CD8-positive, alpha-beta memory T cell (primary cell): Measurements from ENCODE around the gene MSMP. TPM values are rescaled to one million over a fixed set of nuclear protein-coding genes. Genes with fewer than 3 reads are reported as not detected.

Experiments
- CTCF ChIA-PET: fragments of 350-600 bp; sonication (Branson Sonifier 250); formaldehyde crosslinking; loops from one replicate; lab custom pipeline; 2021; ENCODE audit warnings: antibody characterized with exemption; lab: Charles Lee
- POLR2A ChIA-PET: fragments of 350-600 bp; sonication (Branson Sonifier 250); formaldehyde crosslinking; loops from one replicate; lab custom pipeline; 2021; ENCODE audit warnings: antibody characterized with exemption; lab: Charles Lee
- DNase-seq, 5 donors: peaks; one replicate each; pipeline versions ENCODE4 v3.0.0 to v3.0.0-alpha.2; 2020 to 2022; ENCODE audit warnings: mixed read lengths in 1 of 5
- H3K27ac ChIP-seq: one replicate; pipeline ENCODE4 v1.7.0; 2013; ENCODE audit warnings: low read depth, mild to moderate bottlenecking, low read length, moderate library complexity
- H3K27me3 ChIP-seq: 2 replicates; pipeline ENCODE4 v1.7.0; 2013; ENCODE audit warnings: low read length, mild to moderate bottlenecking; ENCODE audit not compliant: insufficient read depth, poor library complexity, severe bottlenecking
- H3K36me3 ChIP-seq: 2 replicates; pipeline ENCODE4 v1.7.0; 2013; ENCODE audit warnings: mild to moderate bottlenecking, low read length, moderate library complexity; ENCODE audit not compliant: insufficient read depth
- H3K4me1 ChIP-seq: 2 replicates; pipeline ENCODE4 v1.7.0; 2013; ENCODE audit warnings: mild to moderate bottlenecking, low read length, moderate library complexity; ENCODE audit not compliant: insufficient read depth
- H3K4me3 ChIP-seq: 2 replicates; pipeline ENCODE4 v1.7.0; 2013; ENCODE audit warnings: mild to moderate bottlenecking, low read length
- H3K9me3 ChIP-seq: 2 replicates; pipeline ENCODE4 v1.7.0; 2013; ENCODE audit warnings: mild to moderate bottlenecking, low read length
- H3K27ac Mint-ChIP-seq, 8 donors: one replicate each; pipeline ENCODE4 v1.8.0; 2020 to 2021; ENCODE audit warnings: mixed read lengths in 8 of 8, mild to moderate bottlenecking in 6 of 8, inconsistent platforms in 3 of 8, moderate library complexity in 3 of 8
- H3K27me3 Mint-ChIP-seq, 2 donors: one replicate each; pipeline ENCODE4 v1.8.0; 2020 to 2021; ENCODE audit warnings: mixed read lengths in 2 of 2, mild to moderate bottlenecking in 1 of 2, moderate library complexity in 1 of 2
- H3K36me3 Mint-ChIP-seq, 3 donors: one replicate each; pipeline ENCODE4 v1.8.0; 2020 to 2021; ENCODE audit warnings: mixed read lengths in 3 of 3, inconsistent platforms in 1 of 3, mild to moderate bottlenecking in 1 of 3
- H3K4me1 Mint-ChIP-seq, 3 donors: one replicate each; pipeline ENCODE4 v1.8.0; 2020 to 2021; ENCODE audit warnings: mixed read lengths in 3 of 3, inconsistent platforms in 1 of 3, mild to moderate bottlenecking in 1 of 3
- H3K4me3 Mint-ChIP-seq, 7 donors: one replicate each; pipeline ENCODE4 v1.8.0; 2020 to 2021; ENCODE audit warnings: mixed read lengths in 7 of 7, mild to moderate bottlenecking in 6 of 7, moderate library complexity in 4 of 7, inconsistent platforms in 2 of 7
- H3K9me3 Mint-ChIP-seq, 5 donors: one replicate each; pipeline ENCODE4 v1.8.0; 2020 to 2022; ENCODE audit warnings: mixed read lengths in 5 of 5, mild to moderate bottlenecking in 3 of 5, moderate library complexity in 2 of 5, inconsistent platforms in 1 of 5
- polyA plus RNA-seq: library from polyadenylated mRNA; unstranded; fragments of 300-500 nt; fragmentation: Illumina TruSeq; gene quantifications from one replicate; pipeline ENCODE4 v1.2.3, GENCODE V29; 2021
- total RNA-seq, 2 experiments: library from RNA; stranded (reverse); gene quantifications; one replicate each; pipeline ENCODE4 v1.2.3, GENCODE V29; 2021

Gene MSMP
- total and polyA plus RNA-seq, 3 experiments from 2014 or later, result 0.51 to 0.63 TPM; not detected in 1

DNA sequence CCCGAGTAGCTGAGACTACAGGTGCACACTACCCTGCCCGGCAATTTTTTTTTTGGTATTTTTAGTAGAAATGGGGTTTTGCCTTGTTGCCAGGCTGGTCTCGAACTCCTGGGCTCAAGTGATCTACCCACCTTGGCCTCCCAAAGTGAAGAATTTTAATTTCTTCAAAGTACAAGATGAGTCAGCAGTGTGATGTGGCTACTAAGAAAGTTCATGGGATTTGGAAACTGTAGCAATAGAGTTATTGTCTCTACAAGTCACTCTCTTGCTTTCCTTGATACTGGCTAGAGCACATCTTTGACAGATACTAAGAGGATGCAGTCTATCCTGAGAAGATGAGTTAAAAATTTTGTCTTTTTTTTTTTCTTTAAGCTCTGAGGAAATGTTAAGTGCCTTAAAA lies 20.0 kb downstream of the MSMP start:
- Mint-ChIP-seq H3K4me3 (no peak overlapping the region), H3K27me3 (no peaks in the 10 kb centered on the region), H3K4me1 (peaks cover 20 to 27% (median 22%) of the 10 kb centered on the region in 3 donors), H3K36me3 (peaks cover 4 to 53% (median 18%) of the 10 kb centered on the region in 3 donors), H3K27ac (peak overlapping the region in 4 of 8 donors; percentile 15 to 58 (median 37)), H3K9me3 (no peaks in the 10 kb centered on the region)
- no peak overlapping the region for H3K27ac ChIP-seq
- no peak for DNase-seq
- ChIA-PET POLR2A (interaction anchor here (0.6 to 1.1 kb wide), 3 partner anchors 11 to 30 kb away, joined by 3 to 6 read pairs (median 5); partner anchors contain the start of genes GBA2 and RGP1), CTCF (interaction anchor here (0.6 to 5.5 kb wide), 8 partner anchors 10 to 123 kb away, joined by 3 to 68 read pairs (median 8); partner anchors contain the start of genes CCDC107, GBA2, RGP1 and RMRP)
- no peaks in the 10 kb centered on the region for H3K9me3 ChIP-seq
- no peak overlapping the region for H3K4me3 ChIP-seq
- H3K36me3 ChIP-seq, result peaks cover 31% of the 10 kb centered on the region
- H3K4me1 ChIP-seq, result peaks cover 45% of the 10 kb centered on the region
- no peaks in the 10 kb centered on the region for H3K27me3 ChIP-seq

GRCh38 chr9:35732800-35733541 lies 21.1 kb downstream of the MSMP start:
- Mint-ChIP-seq H3K4me3 (peak overlapping the region in 4 of 7 donors; percentile 87 to 96 (median 94)), H3K27me3 (no peaks in the 10 kb centered on the region), H3K27ac (peak overlapping the region in 7 of 8 donors; percentile 92 to 98 (median 95)), H3K4me1 (peaks cover 20 to 27% (median 22%) of the 10 kb centered on the region in 3 donors), H3K9me3 (no peaks in the 10 kb centered on the region), H3K36me3 (peaks cover 4 to 42% (median 13%) of the 10 kb centered on the region in 3 donors)
- H3K27ac ChIP-seq, result peak overlapping the region; percentile 92
- H3K36me3 ChIP-seq, result peaks cover 21% of the 10 kb centered on the region
- DNase-seq, result peak in 1 of 5 donors; percentile 20
- POLR2A ChIA-PET, result interaction anchor here (0.7 to 3.7 kb wide), 14 partner anchors 10 to 661 kb away, joined by 3 to 45 read pairs (median 7); partner anchors contain the start of genes ARHGEF39, CCDC107, GBA2 and RGP1
- peaks cover 56% of the 10 kb centered on the region for H3K4me1 ChIP-seq
- no peaks in the 10 kb centered on the region for H3K9me3 ChIP-seq
- CTCF ChIA-PET, result interaction anchor here (0.7 to 8.0 kb wide), 15 partner anchors 15 to 149 kb away, joined by 3 to 89 read pairs (median 8); partner anchors contain the start of genes CCDC107, GBA2, RGP1 and RMRP
- no peaks in the 10 kb centered on the region for H3K27me3 ChIP-seq
- peak overlapping the region; percentile 97 for H3K4me3 ChIP-seq

GRCh38 chr9:35732185-35732799 lies 21.8 kb downstream of the MSMP start, which contains the start of the genes CREB3 and TLN1:
Gene CREB3, plus strand, starts transcription at chr9:35732666. Its CDS starts 107 bp downstream, at chr9:35732773.
Gene TLN1, minus strand, starts transcription at chr9:35732195. Its CDS starts 6,501 bp downstream, at chr9:35725694.
- CTCF ChIA-PET, result interaction anchor here (0.7 to 8.0 kb wide), 19 partner anchors 11 to 150 kb away, joined by 3 to 89 read pairs (median 5); partner anchors contain the start of genes CCDC107, GBA2, RGP1 and RMRP
- H3K27ac ChIP-seq, result peak within 1 kb of the TSS; percentile 92
- peaks cover 14% of the 10 kb centered on the region for H3K36me3 ChIP-seq
- no peaks in the 10 kb centered on the region for H3K9me3 ChIP-seq
- Mint-ChIP-seq H3K4me1 (peaks cover 20 to 27% (median 22%) of the 10 kb centered on the region in 3 donors), H3K4me3 (peak within 1 kb of the TSS in 4 of 7 donors; percentile 87 to 96 (median 94)), H3K27ac (peak within 1 kb of the TSS in 7 of 8 donors; percentile 92 to 98 (median 95)), H3K9me3 (no peaks in the 10 kb centered on the region), H3K27me3 (no peaks in the 10 kb centered on the region), H3K36me3 (peaks cover 4 to 35% (median 9%) of the 10 kb centered on the region in 3 donors)
- POLR2A ChIA-PET, result interaction anchor here (0.7 to 3.7 kb wide), 15 partner anchors 10 to 660 kb away, joined by 3 to 45 read pairs (median 6); partner anchors contain the start of genes ARHGEF39, CCDC107, GBA2 and RGP1
- peak; percentile 91 to 98 (median 97) for DNase-seq
- H3K4me1 ChIP-seq, result peaks cover 63% of the 10 kb centered on the region
- no peaks in the 10 kb centered on the region for H3K27me3 ChIP-seq
- H3K4me3 ChIP-seq, result peak within 1 kb of the TSS; percentile 97

GRCh38 chr9:35731415-35732184 lies 22.5 kb downstream of the MSMP start:
- Mint-ChIP-seq H3K4me3 (peak overlapping the region in 4 of 7 donors; percentile 87 to 96 (median 94)), H3K27ac (peak overlapping the region in 7 of 8 donors; percentile 92 to 98 (median 95)), H3K27me3 (no peaks in the 10 kb centered on the region), H3K36me3 (peaks cover 4 to 34% (median 8%) of the 10 kb centered on the region in 3 donors), H3K9me3 (no peaks in the 10 kb centered on the region), H3K4me1 (peaks cover 20 to 27% (median 22%) of the 10 kb centered on the region in 3 donors)
- ChIA-PET POLR2A (interaction anchor here (0.6 to 3.7 kb wide), 15 partner anchors 9 to 659 kb away, joined by 3 to 45 read pairs (median 6); partner anchors contain the start of genes ARHGEF39, CCDC107, GBA2 and RGP1), CTCF (interaction anchor here (0.7 to 8.0 kb wide), 20 partner anchors 12 to 151 kb away, joined by 3 to 89 read pairs (median 5); partner anchors contain the start of genes CCDC107, GBA2, RGP1 and RMRP)
- peaks cover 70% of the 10 kb centered on the region for H3K4me1 ChIP-seq
- no peak for DNase-seq
- H3K27ac ChIP-seq, result peak overlapping the region; percentile 70
- peak overlapping the region; percentile 97 for H3K4me3 ChIP-seq
- H3K9me3 ChIP-seq, result no peaks in the 10 kb centered on the region
- H3K36me3 ChIP-seq, result peaks cover 7% of the 10 kb centered on the region
- no peaks in the 10 kb centered on the region for H3K27me3 ChIP-seq

DNA sequence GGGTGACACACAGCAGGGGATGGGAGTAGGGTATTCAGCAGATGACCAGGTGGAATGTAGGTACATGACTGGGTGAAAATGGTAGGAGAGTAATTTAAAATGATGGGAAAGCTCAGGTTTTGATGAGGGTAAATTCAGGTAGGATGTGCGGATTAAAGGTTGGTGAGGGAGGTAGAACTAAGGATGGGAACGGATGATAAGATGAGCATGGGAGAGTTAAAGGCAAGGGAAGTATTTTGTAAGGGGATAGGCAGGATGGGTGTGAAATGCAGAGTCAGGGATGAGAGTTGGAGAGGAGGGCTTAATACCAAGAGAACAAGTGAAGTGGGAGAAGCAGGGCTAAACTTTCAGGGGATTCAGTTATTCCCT lies 23.6 kb downstream of the MSMP start:
- no peak for DNase-seq
- Mint-ChIP-seq H3K9me3 (no peaks in the 10 kb centered on the region), H3K4me1 (peaks cover 16 to 21% (median 19%) of the 10 kb centered on the region in 3 donors), H3K36me3 (peaks cover 6 to 30% (median 8%) of the 10 kb centered on the region in 3 donors), H3K27ac (peak overlapping the region in 2 of 8 donors; percentile 67 to 94), H3K4me3 (peak overlapping the region in 2 of 7 donors; percentile 87 to 96), H3K27me3 (no peaks in the 10 kb centered on the region)
- no peaks in the 10 kb centered on the region for H3K9me3 ChIP-seq
- peaks cover 4% of the 10 kb centered on the region for H3K36me3 ChIP-seq
- CTCF ChIA-PET, result interaction anchor here (1.0 to 8.0 kb wide), 10 partner anchors 15 to 119 kb away, joined by 4 to 89 read pairs (median 22); partner anchors contain the start of genes CCDC107, GBA2, RGP1 and RMRP
- peak overlapping the region; percentile 70 for H3K27ac ChIP-seq
- H3K4me1 ChIP-seq, result peaks cover 68% of the 10 kb centered on the region
- peak overlapping the region; percentile 97 for H3K4me3 ChIP-seq
- POLR2A ChIA-PET, result interaction anchor here (2.9 to 3.7 kb wide), 3 partner anchors 18 to 82 kb away, joined by 19 to 45 read pairs (median 44); partner anchors contain the start of genes CCDC107, GBA2, RGP1 and RMRP
- no peaks in the 10 kb centered on the region for H3K27me3 ChIP-seq

DNA sequence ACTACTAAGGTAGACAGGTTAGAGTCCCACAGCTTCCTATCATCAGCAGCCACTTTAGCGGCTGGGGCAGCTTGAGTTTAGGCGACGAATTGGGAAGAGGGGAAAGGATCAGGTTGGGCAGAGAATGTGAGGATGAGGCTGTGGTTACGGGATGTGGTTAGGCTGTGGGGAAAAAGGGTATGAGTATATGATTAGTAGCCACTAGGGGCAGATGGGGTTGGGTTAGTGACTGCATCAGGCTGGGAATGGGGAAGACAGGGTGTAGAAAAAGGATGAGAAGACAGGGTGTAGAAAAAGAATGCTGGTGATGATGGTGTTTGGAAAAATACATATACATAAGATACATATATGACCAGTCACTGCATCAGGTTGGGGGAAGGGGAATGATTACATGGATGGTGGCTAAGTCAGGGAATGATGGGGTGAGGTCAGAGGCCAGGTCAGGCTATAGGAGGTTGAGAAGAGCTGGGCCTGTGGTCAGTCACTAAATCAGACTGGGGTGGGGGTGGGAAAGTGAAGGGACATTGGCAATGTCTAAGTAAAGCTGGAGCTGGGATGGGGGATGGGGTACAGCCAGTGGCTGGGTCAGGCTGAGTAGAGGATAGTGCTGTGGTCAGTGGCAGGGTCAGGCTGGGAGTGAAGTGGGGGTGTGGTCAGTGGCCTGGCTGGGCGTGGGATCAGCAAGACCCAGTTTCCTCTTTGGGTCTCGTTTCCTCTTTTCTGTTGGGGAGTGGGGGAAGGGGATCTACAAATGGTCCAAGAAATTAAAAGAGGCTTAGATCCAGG lies 24.2 kb downstream of the MSMP start:
- peak in 3 of 5 donors; percentile 21 to 42 (median 34) for DNase-seq
- CTCF ChIA-PET, result interaction anchor here (1.0 to 8.0 kb wide), 11 partner anchors 9 to 118 kb away, joined by 3 to 89 read pairs (median 19); partner anchors contain the start of genes CCDC107, GBA2, RGP1 and RMRP
- POLR2A ChIA-PET, result interaction anchor here (0.6 to 3.7 kb wide), 4 partner anchors 72 to 215 kb away, joined by 3 to 44 read pairs (median 11); partner anchors contain the start of genes CCDC107, RMRP and SIT1

More for the DNA sequence above, 24.2 kb downstream of the MSMP start:
- Mint-ChIP-seq H3K27ac (peak overlapping the region in 1 of 8 donors; percentile 94), H3K4me3 (peak overlapping the region in 1 of 7 donors; percentile 87), H3K4me1 (peaks cover 15 to 24% (median 18%) of the 10 kb centered on the region in 3 donors), H3K36me3 (peaks cover 3 to 30% (median 4%) of the 10 kb centered on the region in 3 donors), H3K9me3 (no peaks in the 10 kb centered on the region), H3K27me3 (no peaks in the 10 kb centered on the region)
- H3K27me3 ChIP-seq, result no peaks in the 10 kb centered on the region
- H3K36me3 ChIP-seq, result peaks cover 6% of the 10 kb centered on the region
- peak overlapping the region; percentile 97 for H3K4me3 ChIP-seq
- no peaks in the 10 kb centered on the region for H3K9me3 ChIP-seq
- H3K4me1 ChIP-seq, result peaks cover 68% of the 10 kb centered on the region
- H3K27ac ChIP-seq, result peak overlapping the region; percentile 70
